ENCODE measurements around the gene CDK11A. TPM values are rescaled to one million over a fixed set of nuclear protein-coding genes. Genes with fewer than 3 reads are reported as not detected.

The CDK11A gene
- total RNA-seq, 2 experiments from 2014 or later = 206 to 217 TPM

DNA sequence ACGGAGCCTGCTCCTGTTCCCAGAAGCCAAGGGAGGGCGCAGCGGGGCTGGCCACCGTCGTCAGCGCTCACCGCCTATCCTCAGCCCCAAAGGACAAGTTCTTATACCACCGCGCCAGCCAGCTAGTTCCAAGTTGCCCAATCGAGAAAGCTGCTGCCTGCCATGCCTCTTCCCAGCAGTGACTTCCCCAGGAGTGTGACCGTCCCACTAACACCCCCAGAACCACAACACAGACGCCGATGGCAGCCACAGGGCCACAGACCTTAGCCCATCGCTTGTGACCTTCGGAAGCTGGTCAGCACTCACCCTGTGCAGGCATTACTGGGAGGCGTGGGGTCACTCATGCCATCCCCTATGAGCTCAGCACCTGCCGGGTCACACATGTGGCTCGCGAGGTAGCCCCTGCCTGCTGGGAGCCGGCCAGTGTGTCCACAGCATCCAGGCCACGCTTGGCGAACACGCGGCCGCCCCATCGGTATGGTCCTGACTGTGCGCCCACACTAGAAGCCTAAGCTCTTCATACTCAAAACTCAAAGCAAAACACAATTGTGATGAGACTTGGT is 34.0 kb upstream of the CDK11A start:
- H3K9me3 Mint-ChIP-seq = no peaks in the 10 kb centered on the region
- no peak overlapping the region for H3K4me3 Mint-ChIP-seq
- no peaks in the 10 kb centered on the region for H3K4me1 Mint-ChIP-seq (ENCODE audit: low read depth)
- Histone ChIP-seq H3K4me3 (ENCODE audit: low read length) (no peak overlapping the region), H3K9me3 (ENCODE audit: control insufficient read depth in 1 of 2, insufficient read depth in 1 of 2, low read length in 2 of 2) (no peaks in the 10 kb centered on the region), H3K27me3 (ENCODE audit: control insufficient read depth in 1 of 2, insufficient read depth in 2 of 2, low read length in 2 of 2) (no peaks in the 10 kb centered on the region), H3K36me3 (ENCODE audit: insufficient read depth, low read length) (peaks cover 79% of the 10 kb centered on the region), H3K27ac (ENCODE audit: low read depth in 1 of 2, low read length in 2 of 2) (no peak overlapping the region), H3K4me1 (ENCODE audit: insufficient read depth, low read length) (no peaks in the 10 kb centered on the region)
- DNase-seq (no peak), ATAC-seq (ENCODE audit: poor library complexity) (no peak)
- TF ChIP-seq, protein P1, sequence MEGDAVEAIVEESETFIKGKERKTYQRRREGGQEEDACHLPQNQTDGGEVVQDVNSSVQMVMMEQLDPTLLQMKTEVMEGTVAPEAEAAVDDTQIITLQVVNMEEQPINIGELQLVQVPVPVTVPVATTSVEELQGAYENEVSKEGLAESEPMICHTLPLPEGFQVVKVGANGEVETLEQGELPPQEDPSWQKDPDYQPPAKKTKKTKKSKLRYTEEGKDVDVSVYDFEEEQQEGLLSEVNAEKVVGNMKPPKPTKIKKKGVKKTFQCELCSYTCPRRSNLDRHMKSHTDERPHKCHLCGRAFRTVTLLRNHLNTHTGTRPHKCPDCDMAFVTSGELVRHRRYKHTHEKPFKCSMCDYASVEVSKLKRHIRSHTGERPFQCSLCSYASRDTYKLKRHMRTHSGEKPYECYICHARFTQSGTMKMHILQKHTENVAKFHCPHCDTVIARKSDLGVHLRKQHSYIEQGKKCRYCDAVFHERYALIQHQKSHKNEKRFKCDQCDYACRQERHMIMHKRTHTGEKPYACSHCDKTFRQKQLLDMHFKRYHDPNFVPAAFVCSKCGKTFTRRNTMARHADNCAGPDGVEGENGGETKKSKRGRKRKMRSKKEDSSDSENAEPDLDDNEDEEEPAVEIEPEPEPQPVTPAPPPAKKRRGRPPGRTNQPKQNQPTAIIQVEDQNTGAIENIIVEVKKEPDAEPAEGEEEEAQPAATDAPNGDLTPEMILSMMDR (IDR thresholded peaks at IDR 0.05) = no peak
- intact Hi-C loops (cut with DNase I, micrococcal nuclease) = loop anchor here in 1 of 2 experiments (5.0 kb wide), 1 partner anchor 149 kb away; no protein-coding TSS in a partner anchor
- H3K27me3 Mint-ChIP-seq = no peaks in the 10 kb centered on the region
- peaks cover 28% of the 10 kb centered on the region for H3K36me3 Mint-ChIP-seq (ENCODE audit: low read depth)
- POLR2A ChIA-PET = no interaction called here
- no peak overlapping the region for H3K27ac Mint-ChIP-seq
- CTCF ChIA-PET = no interaction called here

GRCh38 chr1:1757422-1758058 is 33.4 kb upstream of the CDK11A start:
- POLR2A ChIA-PET = no interaction called here
- CTCF ChIA-PET = no interaction called here
- peaks cover 28% of the 10 kb centered on the region for H3K36me3 Mint-ChIP-seq (ENCODE audit: low read depth)
- H3K27ac Mint-ChIP-seq = no peak overlapping the region
- H3K9me3 Mint-ChIP-seq = no peaks in the 10 kb centered on the region
- Histone ChIP-seq H3K27me3 (ENCODE audit: control insufficient read depth in 1 of 2, insufficient read depth in 2 of 2, low read length in 2 of 2) (no peaks in the 10 kb centered on the region), H3K27ac (ENCODE audit: low read depth in 1 of 2, low read length in 2 of 2) (no peak overlapping the region), H3K4me1 (ENCODE audit: insufficient read depth, low read length) (no peaks in the 10 kb centered on the region), H3K36me3 (ENCODE audit: insufficient read depth, low read length) (peaks cover 78% of the 10 kb centered on the region), H3K4me3 (ENCODE audit: low read length) (no peak overlapping the region), H3K9me3 (ENCODE audit: control insufficient read depth in 1 of 2, insufficient read depth in 1 of 2, low read length in 2 of 2) (no peaks in the 10 kb centered on the region)
- ATAC-seq (ENCODE audit: poor library complexity) (no peak), DNase-seq (peak in 1 of 14 experiments; percentile 27)
- intact Hi-C loops (cut with DNase I, micrococcal nuclease) = loop anchor here in 1 of 2 experiments (5.0 kb wide), 1 partner anchor 150 kb away; no protein-coding TSS in a partner anchor
- TF ChIP-seq, protein P1 (IDR thresholded peaks at IDR 0.05) = no peak
- no peak overlapping the region for H3K4me3 Mint-ChIP-seq
- no peaks in the 10 kb centered on the region for H3K27me3 Mint-ChIP-seq
- H3K4me1 Mint-ChIP-seq (ENCODE audit: low read depth) = no peaks in the 10 kb centered on the region

GRCh38 chr1:1756661-1757421 is 32.7 kb upstream of the CDK11A start:
- intact Hi-C loops (cut with DNase I, micrococcal nuclease) = loop anchor here in 1 of 2 experiments (5.0 kb wide), 1 partner anchor 150 kb away; no protein-coding TSS in a partner anchor
- Mint-ChIP-seq H3K4me3 (no peak overlapping the region), H3K9me3 (no peaks in the 10 kb centered on the region), H3K4me1 (ENCODE audit: low read depth) (no peaks in the 10 kb centered on the region), H3K27ac (no peak overlapping the region), H3K27me3 (no peaks in the 10 kb centered on the region), H3K36me3 (ENCODE audit: low read depth) (peaks cover 32% of the 10 kb centered on the region)
- Histone ChIP-seq H3K36me3 (ENCODE audit: insufficient read depth, low read length) (peaks cover 71% of the 10 kb centered on the region), H3K4me1 (ENCODE audit: insufficient read depth, low read length) (no peaks in the 10 kb centered on the region), H3K4me3 (ENCODE audit: low read length) (no peak overlapping the region), H3K27ac (ENCODE audit: low read depth in 1 of 2, low read length in 2 of 2) (no peak overlapping the region), H3K9me3 (ENCODE audit: control insufficient read depth in 1 of 2, insufficient read depth in 1 of 2, low read length in 2 of 2) (no peaks in the 10 kb centered on the region), H3K27me3 (ENCODE audit: control insufficient read depth in 1 of 2, insufficient read depth in 2 of 2, low read length in 2 of 2) (no peaks in the 10 kb centered on the region)
- TF ChIP-seq, protein P1 (IDR thresholded peaks at IDR 0.05) = no peak
- ChIA-PET POLR2A (no interaction called here), CTCF (no interaction called here)
- DNase-seq (no peak), ATAC-seq (ENCODE audit: poor library complexity) (no peak)
